ENCODE measurements around the gene OXNAD1. TPM values are rescaled to one million over a fixed set of nuclear protein-coding genes. Genes with fewer than 3 reads are reported as not detected.
A peak's percentile ranks its signal among the peaks of the same experiment; 100 is the strongest.

Gene OXNAD1
- total and polyA plus RNA-seq, 2 of the 13 experiments (the other 11 are each of a cell fraction or from before 2014, with no cell fraction given): 9.9 to 18.8 TPM

DNA sequence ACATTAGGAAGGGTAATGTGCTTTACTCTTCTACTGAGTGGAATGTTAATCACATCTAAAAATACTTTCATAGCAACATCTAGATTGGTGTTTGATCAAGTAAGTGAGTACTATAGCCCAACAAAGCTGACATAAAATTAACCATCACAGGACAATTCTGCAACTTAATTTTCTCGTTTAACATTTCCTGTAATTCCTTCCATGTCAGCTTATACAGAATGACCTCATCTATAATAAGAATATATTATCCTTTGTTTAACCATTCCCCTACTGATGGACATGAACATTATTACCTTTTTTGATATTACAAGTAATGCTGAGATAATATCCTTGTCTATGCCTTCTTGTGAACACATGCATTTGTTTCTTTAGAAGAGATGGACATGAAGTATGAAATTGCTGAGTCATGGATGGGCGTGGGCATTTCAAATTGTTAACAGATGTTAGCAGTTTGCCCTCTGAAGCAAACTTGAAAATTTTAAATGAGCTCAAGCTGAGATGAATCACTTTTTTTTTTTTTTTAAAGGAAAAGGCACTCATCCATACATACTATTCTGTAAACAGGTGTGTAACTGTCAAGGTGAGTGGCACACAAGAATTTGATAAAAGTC lies 85.1 kb downstream of the OXNAD1 start:
- FAIRE-seq (no peak), ATAC-seq (no peak), DNase-seq (ENCODE audit: low spot score) (no peak)
- TF ChIP-seq, protein P1, sequence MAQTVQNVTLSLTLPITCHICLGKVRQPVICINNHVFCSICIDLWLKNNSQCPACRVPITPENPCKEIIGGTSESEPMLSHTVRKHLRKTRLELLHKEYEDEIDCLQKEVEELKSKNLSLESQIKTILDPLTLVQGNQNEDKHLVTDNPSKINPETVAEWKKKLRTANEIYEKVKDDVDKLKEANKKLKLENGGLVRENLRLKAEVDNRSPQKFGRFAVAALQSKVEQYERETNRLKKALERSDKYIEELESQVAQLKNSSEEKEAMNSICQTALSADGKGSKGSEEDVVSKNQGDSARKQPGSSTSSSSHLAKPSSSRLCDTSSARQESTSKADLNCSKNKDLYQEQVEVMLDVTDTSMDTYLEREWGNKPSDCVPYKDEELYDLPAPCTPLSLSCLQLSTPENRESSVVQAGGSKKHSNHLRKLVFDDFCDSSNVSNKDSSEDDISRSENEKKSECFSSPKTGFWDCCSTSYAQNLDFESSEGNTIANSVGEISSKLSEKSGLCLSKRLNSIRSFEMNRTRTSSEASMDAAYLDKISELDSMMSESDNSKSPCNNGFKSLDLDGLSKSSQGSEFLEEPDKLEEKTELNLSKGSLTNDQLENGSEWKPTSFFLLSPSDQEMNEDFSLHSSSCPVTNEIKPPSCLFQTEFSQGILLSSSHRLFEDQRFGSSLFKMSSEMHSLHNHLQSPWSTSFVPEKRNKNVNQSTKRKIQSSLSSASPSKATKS (CRISPR knock-in tag; IDR thresholded peaks at IDR 0.05): no peak
- TF ChIP-seq STAG1 (CRISPR knock-in tag; IDR thresholded peaks at IDR 0.05): no peak
- peak; percentile 84 to 86 for TF ChIP-seq MAFK (conservative IDR thresholded peaks at IDR 0.05 in 1 of 2, IDR thresholded peaks at IDR 0.05 in 1 of 2; ENCODE audit: low read length in 2 of 2)
- no peak for TF ChIP-seq ZNF746 (CRISPR knock-in tag; IDR thresholded peaks at IDR 0.05)
- no peak for TF ChIP-seq ZIK1 (CRISPR knock-in tag; IDR thresholded peaks at IDR 0.05; ENCODE audit: borderline replicate concordance, low read depth)
- TF ChIP-seq PLRG1 (conservative IDR thresholded peaks at IDR 0.05): no peak
- TF ChIP-seq ERF (CRISPR knock-in tag; IDR thresholded peaks at IDR 0.05): no peak
- TF ChIP-seq, protein P2, sequence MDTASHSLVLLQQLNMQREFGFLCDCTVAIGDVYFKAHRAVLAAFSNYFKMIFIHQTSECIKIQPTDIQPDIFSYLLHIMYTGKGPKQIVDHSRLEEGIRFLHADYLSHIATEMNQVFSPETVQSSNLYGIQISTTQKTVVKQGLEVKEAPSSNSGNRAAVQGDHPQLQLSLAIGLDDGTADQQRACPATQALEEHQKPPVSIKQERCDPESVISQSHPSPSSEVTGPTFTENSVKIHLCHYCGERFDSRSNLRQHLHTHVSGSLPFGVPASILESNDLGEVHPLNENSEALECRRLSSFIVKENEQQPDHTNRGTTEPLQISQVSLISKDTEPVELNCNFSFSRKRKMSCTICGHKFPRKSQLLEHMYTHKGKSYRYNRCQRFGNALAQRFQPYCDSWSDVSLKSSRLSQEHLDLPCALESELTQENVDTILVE (CRISPR knock-in tag; IDR thresholded peaks at IDR 0.05): no peak
- TF ChIP-seq ZFP62 (CRISPR knock-in tag; IDR thresholded peaks at IDR 0.05): no peak
- no peak for TF ChIP-seq ZUFSP (CRISPR knock-in tag; IDR thresholded peaks at IDR 0.05; ENCODE audit: borderline replicate concordance)
- peak; percentile 75 for TF ChIP-seq MAFF (IDR thresholded peaks at IDR 0.05; ENCODE audit: low read depth, low read length)
- TF ChIP-seq NCOR1 (IDR thresholded peaks at IDR 0.05; ENCODE audit: borderline replicate concordance, low read length): no peak
- no peak for TF ChIP-seq GFI1 (CRISPR knock-in tag; IDR thresholded peaks at IDR 0.05; ENCODE audit: borderline replicate concordance)
- TF ChIP-seq MIXL1 (CRISPR knock-in tag; IDR thresholded peaks at IDR 0.05): no peak
- TF ChIP-seq NFE2L2 (IDR thresholded peaks at IDR 0.05; ENCODE audit: low read length): peak; percentile 91
- peak; percentile 14; the same call in 1 of the 2 replicates for TF ChIP-seq ATF7 (IDR thresholded peaks at IDR 0.05)
- TF ChIP-seq ATF7 (CRISPR knock-in tag; IDR thresholded peaks at IDR 0.05): no peak
- TF ChIP-seq NR1H2 (CRISPR knock-in tag; IDR thresholded peaks at IDR 0.05; ENCODE audit: borderline replicate concordance, low read depth): no peak
- no peak for TF ChIP-seq FOXM1 (CRISPR knock-in tag; IDR thresholded peaks at IDR 0.05)
- no peak overlapping the region for H3K9ac ChIP-seq (ENCODE audit: insufficient read depth, low read depth, low read length)
- 49% methylated on average over 2 of the region's 2 CpGs for WGBS (ENCODE audit: low lambda C conversion rate)
- no peak overlapping the region for H2AFZ ChIP-seq (ENCODE audit: low read length)
- no TSS peak for BruUV-seq (replicated peaks)
- H3K36me3 ChIP-seq (replicated peaks in 1 of 2; ENCODE audit: control insufficient read depth in 1 of 2, insufficient read depth in 2 of 2, low read length in 2 of 2): peaks cover 0 to 2% of the 10 kb centered on the region in 2 experiments; a peak in 3 of 5 replicates
- no peaks in the 10 kb centered on the region for H3K9me3 ChIP-seq (ENCODE audit: low read length)
- ChIA-PET CTCF (ENCODE audit: low intra/inter-chr PET ratio, low total read pairs) (no interaction called here), POLR2A (no interaction called here)
- in situ Hi-C loops (cut with HindIII; ENCODE audit: extremely low pct_ligation_motif_present, low pct_unique_long_range_greater_than_20kb): no loop called here
- peaks cover 9% of the 10 kb centered on the region; the same call in 1 of the 2 replicates for H3K4me1 ChIP-seq (ENCODE audit: insufficient read depth, low read length)
- H3K27me3 ChIP-seq (ENCODE audit: control insufficient read depth in 1 of 2, insufficient read depth in 2 of 2, low read length in 2 of 2): no peaks in the 10 kb centered on the region
- no peaks in the 10 kb centered on the region for H3K79me2 ChIP-seq (ENCODE audit: insufficient read depth, low read length)
- intact Hi-C loops (cut with micrococcal nuclease; ENCODE audit: unreplicated experiment): no loop called here
- no peak overlapping the region for H3K27ac ChIP-seq (ENCODE audit: extremely low read length, insufficient read depth, low read length)
- no peak overlapping the region for H3K4me3 ChIP-seq (replicated peaks in 1 of 3; ENCODE audit: insufficient read depth in 1 of 3, low read depth in 2 of 3, low read length in 3 of 3)
- H4K20me1 ChIP-seq (ENCODE audit: insufficient read depth, low read length): no peaks in the 10 kb centered on the region
- H3K4me2 ChIP-seq (ENCODE audit: low read depth, low read length): no peak overlapping the region

All from HepG2 (cell line).